Osteocyte (in vitro differentiated cells): ENCODE data around the gene ATRNL1. TPM values are rescaled to one million over a fixed set of nuclear protein-coding genes. Genes with fewer than 3 reads are reported as not detected.
"Not testable (repeated sequence)": the region's sequence is repeated elsewhere in the genome, so short reads cannot be mapped to it uniquely, and the experiment has no call there.

ENCODE experiments used
- DNase-seq: peaks from one replicate; pipeline ENCODE4 v3.0.0; 2021; ENCODE audit warnings: mixed read lengths; ENCODE audit not compliant: unreplicated experiment; ENCODE audit errors: extremely low spot score
- H3K27ac Mint-ChIP-seq: one replicate; pipeline ENCODE4 v1.8.0; 2021; ENCODE audit warnings: mild to moderate bottlenecking, mixed read lengths; ENCODE audit not compliant: unreplicated experiment
- H3K27me3 Mint-ChIP-seq: one replicate; pipeline ENCODE4 v1.8.0; 2021; ENCODE audit warnings: mixed read lengths; ENCODE audit not compliant: unreplicated experiment
- H3K36me3 Mint-ChIP-seq: one replicate; pipeline ENCODE4 v1.8.0; 2021; ENCODE audit warnings: mixed read lengths; ENCODE audit not compliant: unreplicated experiment
- H3K4me1 Mint-ChIP-seq: one replicate; pipeline ENCODE4 v1.8.0; 2021; ENCODE audit warnings: mixed read lengths; ENCODE audit not compliant: unreplicated experiment
- H3K4me3 Mint-ChIP-seq: one replicate; pipeline ENCODE4 v1.8.0; 2021; ENCODE audit warnings: mild to moderate bottlenecking, moderate library complexity, mixed read lengths; ENCODE audit not compliant: unreplicated experiment
- H3K9me3 Mint-ChIP-seq: one replicate; pipeline ENCODE4 v1.8.0; 2021; ENCODE audit warnings: mixed read lengths; ENCODE audit not compliant: unreplicated experiment
- CTCF ChIP-seq: fragments of 200-600 bp; sonication (generic); IDR thresholded peaks from 2 replicates; pipeline ENCODE4 v1.5.0; 2021; ENCODE audit warnings: antibody characterized with exemption, mild to moderate bottlenecking, moderate library complexity
- total RNA-seq: library from RNA; stranded (reverse); gene quantifications from 2 replicates; pipeline ENCODE4 v1.2.1, GENCODE V29; 2021

ATRNL1 gene
- total RNA-seq, 1 donor from 2014 or later, result 20.2 TPM

- DNase-seq, result no peak
- H3K4me1 Mint-ChIP-seq, result peaks cover 6% of the 10 kb centered on the region
- no peaks in the 10 kb centered on the region for H3K27me3 Mint-ChIP-seq
- TF ChIP-seq CTCF, result no peak
- no peak overlapping the region for H3K27ac Mint-ChIP-seq
- peaks cover 2% of the 10 kb centered on the region for H3K9me3 Mint-ChIP-seq
- no peaks in the 10 kb centered on the region for H3K36me3 Mint-ChIP-seq
- H3K4me3 Mint-ChIP-seq, result no peak overlapping the region
Measured at GRCh38 chr10:115827231-115828009, 734.3 kb downstream of the ATRNL1 start.

- H3K4me3 Mint-ChIP-seq, DNase-seq, H3K27me3 Mint-ChIP-seq, H3K4me1 Mint-ChIP-seq, H3K9me3 Mint-ChIP-seq, H3K36me3 Mint-ChIP-seq, H3K27ac Mint-ChIP-seq: not testable (repeated sequence)
Measured at GRCh38 chr10:115828182-115828581, 735.0 kb downstream of the ATRNL1 start.

- peak; percentile 53 for TF ChIP-seq CTCF
- Mint-ChIP-seq H3K4me1 (peaks cover 6% of the 10 kb centered on the region), H3K4me3 (no peak overlapping the region), H3K36me3 (no peaks in the 10 kb centered on the region), H3K9me3 (no peaks in the 10 kb centered on the region), H3K27ac (no peak overlapping the region), H3K27me3 (no peaks in the 10 kb centered on the region)
- no peak for DNase-seq
Measured at GRCh38 chr10:115829521-115830205, 736.5 kb downstream of the ATRNL1 start.

GRCh38 chr10:115830265-115830970 is 737.3 kb downstream of the ATRNL1 start:
- no peak overlapping the region for H3K4me3 Mint-ChIP-seq
- peaks cover 6% of the 10 kb centered on the region for H3K4me1 Mint-ChIP-seq
- H3K27ac Mint-ChIP-seq, result no peak overlapping the region
- no peak for TF ChIP-seq CTCF
- no peaks in the 10 kb centered on the region for H3K9me3 Mint-ChIP-seq
- H3K36me3 Mint-ChIP-seq, result no peaks in the 10 kb centered on the region
- H3K27me3 Mint-ChIP-seq, result no peaks in the 10 kb centered on the region
- no peak for DNase-seq

- H3K36me3 Mint-ChIP-seq, result no peaks in the 10 kb centered on the region
Measured at GRCh38 chr10:115831016-115831415, 737.9 kb downstream of the ATRNL1 start.

More at GRCh38 chr10:115831016-115831415, 737.9 kb downstream of the ATRNL1 start:
- Mint-ChIP-seq H3K9me3 (no peaks in the 10 kb centered on the region), H3K27me3 (no peaks in the 10 kb centered on the region), H3K4me3 (no peak overlapping the region), H3K4me1 (peaks cover 6% of the 10 kb centered on the region), H3K27ac (no peak overlapping the region)
- TF ChIP-seq CTCF, result no peak
- DNase-seq, result no peak
